K562 (cell line): ENCODE data around the gene RIT2. TPM values are rescaled to one million over a fixed set of nuclear protein-coding genes. Genes with fewer than 3 reads are reported as not detected.

Source experiments
- ATAC-seq: fragments of 200-7000 bp; cut with Tn5 transposase; 3 replicates; pipeline ENCODE4 v1.9.1; 2020; ENCODE audit warnings: moderate library complexity
- BruUV-seq: library from RNA; stranded (reverse); fragments of 400-500 nt; replicated peaks from 2 replicates; lab custom pipeline; 2021; lab: Mats Ljungman, UMichigan
- CTCF ChIA-PET: fragments of 300-600 bp; formaldehyde crosslinking; extraction: SDS; loops from one replicate; lab custom pipeline; 2021; ENCODE audit warnings: low intra/inter-chr PET ratio; lab: Yijun Ruan, JAX
- POLR2A ChIA-PET: fragments of 300-600, 350-650 bp; sonication (Branson Sonifier 250); formaldehyde crosslinking; extraction: SDS; loops from one replicate; lab custom pipeline; 2021; ENCODE audit warnings: antibody characterized with exemption, inconsistent platforms; lab: Yijun Ruan, JAX
- DNase-seq, 4 experiments: peaks; one replicate each; pipeline versions ENCODE4 v3.0.0 to v3.0.0-alpha.2; 2011 to 2018; ENCODE audit warnings: low spot score in 3 of 4, mixed read lengths in 3 of 4; ENCODE audit errors: extremely low read depth in 1 of 4
- FAIRE-seq: peaks from 2 replicates; lab custom pipeline; 2011; peaks lifted over from hg19 to GRCh38; lab: Jason Lieb, UNC
- H2AFZ ChIP-seq: 2 replicates; pipeline ENCODE4 v1.6.0; 2011; ENCODE audit warnings: low read depth, low read length, control low read depth, inconsistent platforms
- H3K27ac ChIP-seq: fragments of 200-600 bp; 3 replicates; pipeline ENCODE4 v1.8.0; 2011; ENCODE audit warnings: low read depth, mild to moderate bottlenecking, control low read depth, inconsistent platforms, low read length, moderate library complexity, mixed read lengths; ENCODE audit errors: extremely low read depth
- H3K27me3 ChIP-seq, 2 experiments: fragments of 300-600 bp in 1 of 2; 2 replicates in 1 of 2; 3 replicates in 1 of 2; pipeline versions ENCODE4 v1.6.0 to v1.8.0; 2011; ENCODE audit warnings: inconsistent platforms in 2 of 2, low read length in 2 of 2, mild to moderate bottlenecking in 1 of 2, mixed read lengths in 1 of 2, moderate library complexity in 1 of 2; ENCODE audit not compliant: control insufficient read depth in 2 of 2, insufficient read depth in 2 of 2
- H3K36me3 ChIP-seq: fragments of 300-600 bp; 3 replicates; pipeline ENCODE4 v1.8.0; 2011; ENCODE audit warnings: mild to moderate bottlenecking, low read length, inconsistent platforms; ENCODE audit not compliant: control insufficient read depth, insufficient read depth
- H3K4me1 ChIP-seq, 2 experiments: fragments of 200-600 bp in 1 of 2; replicated peaks in 1 of 2; 2 replicates in 1 of 2; 3 replicates in 1 of 2; pipeline versions ENCODE4 v1.5.1 to v1.8.0; 2011; ENCODE audit warnings: inconsistent platforms in 2 of 2, low read length in 2 of 2, mild to moderate bottlenecking in 1 of 2, mixed read lengths in 1 of 2, moderate library complexity in 1 of 2; ENCODE audit not compliant: control insufficient read depth in 2 of 2, insufficient read depth in 2 of 2
- H3K4me2 ChIP-seq: 2 replicates; pipeline ENCODE4 v1.6.1; 2011; ENCODE audit warnings: low read length, control low read depth, inconsistent platforms, mixed read lengths; ENCODE audit not compliant: insufficient read depth
- H3K4me3 ChIP-seq: fragments of 200-600 bp; sonication (generic), shearing (Covaris generic); 2 replicates; pipeline ENCODE4 v1.5.1; 2016; ENCODE audit warnings: control low read depth, inconsistent platforms
- H3K79me2 ChIP-seq: fragments of 200-600 bp; 3 replicates; pipeline ENCODE4 v1.8.0; 2011; ENCODE audit warnings: low read length, inconsistent platforms; ENCODE audit not compliant: control insufficient read depth, insufficient read depth
- H3K9ac ChIP-seq, 2 experiments: 2 replicates each; pipeline versions ENCODE4 v1.6.0 to v1.6.1; 2011; ENCODE audit warnings: low read depth in 2 of 2, low read length in 2 of 2, control low read depth in 1 of 2, inconsistent platforms in 1 of 2, mild to moderate bottlenecking in 1 of 2, mixed read lengths in 1 of 2; ENCODE audit not compliant: insufficient read depth in 1 of 2
- H3K9me1 ChIP-seq: one replicate; pipeline ENCODE4 v1.6.0; 2011; ENCODE audit warnings: inconsistent platforms, mild to moderate bottlenecking, low read length, moderate library complexity; ENCODE audit not compliant: control insufficient read depth, insufficient read depth
- H3K9me3 ChIP-seq: replicated peaks from 2 replicates; pipeline ENCODE4 v1.5.1; 2011; ENCODE audit warnings: low read depth, low read length, inconsistent platforms; ENCODE audit not compliant: control insufficient read depth, insufficient read depth
- H4K20me1 ChIP-seq: replicated peaks from 2 replicates; pipeline ENCODE4 v1.6.1; 2011; ENCODE audit warnings: low read length, inconsistent platforms, mixed read lengths; ENCODE audit not compliant: control insufficient read depth, insufficient read depth
- CC2D1A ChIP-seq: fragments of 450-650 bp; IDR thresholded peaks from 2 replicates; pipeline ENCODE4 v1.6.1; 2017; ENCODE audit warnings: mild to moderate bottlenecking
- PHF20 ChIP-seq: fragments of 450-650 bp; IDR thresholded peaks from 2 replicates; pipeline ENCODE4 v1.6.1; 2018; ENCODE audit not compliant: partially characterized antibody
- POLR2AphosphoS5 ChIP-seq: IDR thresholded peaks from 2 replicates; pipeline ENCODE4 v1.6.1; 2011; ENCODE audit warnings: mild to moderate bottlenecking, low read depth, low read length, moderate library complexity; ENCODE audit not compliant: control insufficient read depth, insufficient read depth
- USF2 ChIP-seq: sonication (generic); formaldehyde crosslinking; IDR thresholded peaks from 2 replicates; pipeline ENCODE4 v1.5.0; 2020; ENCODE audit warnings: missing genetic modification reagents
- WGBS: fragments of 100-300 bp; shearing (Covaris generic); methylation state at CpG from one replicate; pipeline ENCODE4 v1.1.6; 2016; ENCODE audit warnings: low coverage, mixed read lengths; ENCODE audit not compliant: insufficient coverage; ENCODE audit errors: missing lambda C conversion rate; 5-methylcytosine and 5-hydroxymethylcytosine counted together
- in situ Hi-C: fragments of 300-500 bp; cut with MboI; formaldehyde crosslinking; loops from 4 replicates; pipeline ENCODE4 v1.15.0; 2018; ENCODE audit warnings: inconsistent platforms, mixed read lengths
- intact Hi-C: fragments of 100-400 bp; cut with micrococcal nuclease; formaldehyde crosslinking; loops from 2 replicates; pipeline ENCODE4 v1.14.2; 2022
- polyA plus RNA-seq, 8 experiments: library from polyadenylated mRNA; depleted of rRNA in 4 of 8; stranded (reverse) in 5 of 8; unstranded in 3 of 8; fragments of >200 nt; fragmentation: Nextera tagmentation in 2 of 8; fragmentation: Illumina TruSeq in 1 of 8; extraction: Ambion mirVana in 2 of 8; extraction: Trizol in 1 of 8; gene quantifications; 2 replicates each; pipeline versions ENCODE4 v1.2.1 to v1.2.3, GENCODE V29; 2011 to 2014; ENCODE audit warnings: inconsistent platforms in 1 of 8, missing spikeins in 1 of 8
- total RNA-seq, 7 experiments: library from RNA; depleted of rRNA in 6 of 7; stranded (reverse); fragments of >200 nt in 6 of 7; fragmentation: Illumina TruSeq in 2 of 7; extraction: Trizol in 2 of 7; gene quantifications; 2 replicates each; pipeline versions ENCODE4 v1.2.1 to v1.2.3, GENCODE V29; 2011 to 2021; ENCODE audit warnings: low replicate concordance in 1 of 7
- TF ChIP-seq, protein P1 (sequence below): IDR thresholded peaks from 2 replicates; pipeline ENCODE4 v1.6.1; 2012; ENCODE audit warnings: low read depth, low read length, improper control_type of control experiment, borderline replicate concordance

The RIT2 gene
- total and polyA plus RNA-seq, 9 of the 15 experiments (the other 6 are each of a cell fraction or from before 2014, with no cell fraction given): not detected

DNA sequence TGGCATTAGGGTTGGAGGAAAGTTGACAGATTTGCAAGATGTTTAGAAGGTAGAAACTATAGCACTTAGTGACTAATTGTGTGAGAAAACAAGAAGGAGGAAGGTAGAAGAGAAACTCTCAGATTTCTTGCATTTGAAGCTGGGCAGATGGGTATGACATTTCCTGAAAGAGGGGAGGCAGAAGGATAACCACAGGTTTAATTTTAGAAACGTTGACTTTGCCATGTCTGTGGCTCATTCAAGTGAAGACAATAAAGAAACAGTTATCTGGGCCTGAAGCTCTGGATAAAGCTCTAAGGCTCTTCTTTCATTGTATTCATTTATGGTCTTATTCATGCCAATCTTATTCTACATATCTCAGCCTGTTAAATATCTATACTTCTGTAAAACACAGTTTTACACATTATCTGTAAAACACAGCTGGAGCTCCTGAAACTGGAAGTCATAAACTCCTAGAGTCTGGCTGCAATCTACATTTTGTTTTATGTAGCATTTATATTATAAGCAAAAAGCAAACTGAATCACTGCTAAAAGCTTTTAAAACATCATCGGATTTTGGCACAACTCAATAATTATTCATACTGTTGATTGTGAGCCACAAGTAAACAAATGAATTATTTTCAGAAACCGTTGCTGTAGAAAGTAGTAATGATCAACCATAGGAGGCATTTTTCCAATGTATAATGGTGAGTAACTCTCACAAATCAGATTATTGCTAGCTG, 138.5 kb downstream of the RIT2 start:
- ATAC-seq: no peak
- Histone ChIP-seq H3K27ac (no peak overlapping the region), H3K4me2 (no peak overlapping the region), H3K9me1 (no peaks in the 10 kb centered on the region), H3K4me1 (no peaks in the 10 kb centered on the region), H3K79me2 (no peaks in the 10 kb centered on the region), H3K27me3 (no peaks in the 10 kb centered on the region), H3K9ac (no peak overlapping the region), H3K9me3 (no peaks in the 10 kb centered on the region), H2AFZ (no peak overlapping the region), H4K20me1 (no peaks in the 10 kb centered on the region), H3K36me3 (no peaks in the 10 kb centered on the region), H3K4me3 (no peak overlapping the region)
- ChIA-PET POLR2A (no interaction called here), CTCF (no interaction called here)
- no peak for FAIRE-seq
- intact Hi-C loops (no loop called here), in situ Hi-C loops (no loop called here)
- no peak for TF ChIP-seq POLR2AphosphoS5
- no peak for TF ChIP-seq USF2
- TF ChIP-seq, protein P1, sequence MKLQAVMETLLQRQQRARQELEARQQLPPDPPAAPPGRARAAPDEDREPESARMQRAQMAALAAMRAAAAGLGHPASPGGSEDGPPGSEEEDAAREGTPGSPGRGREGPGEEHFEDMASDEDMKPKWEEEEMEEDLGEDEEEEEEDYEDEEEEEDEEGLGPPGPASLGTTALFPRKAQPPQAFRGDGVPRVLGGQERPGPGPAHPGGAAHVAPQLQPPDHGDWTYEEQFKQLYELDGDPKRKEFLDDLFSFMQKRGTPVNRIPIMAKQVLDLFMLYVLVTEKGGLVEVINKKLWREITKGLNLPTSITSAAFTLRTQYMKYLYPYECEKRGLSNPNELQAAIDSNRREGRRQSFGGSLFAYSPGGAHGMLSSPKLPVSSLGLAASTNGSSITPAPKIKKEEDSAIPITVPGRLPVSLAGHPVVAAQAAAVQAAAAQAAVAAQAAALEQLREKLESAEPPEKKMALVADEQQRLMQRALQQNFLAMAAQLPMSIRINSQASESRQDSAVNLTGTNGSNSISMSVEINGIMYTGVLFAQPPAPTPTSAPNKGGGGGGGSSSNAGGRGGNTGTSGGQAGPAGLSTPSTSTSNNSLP: no peak
- no peak for TF ChIP-seq PHF20
- no peak for TF ChIP-seq CC2D1A
- 0% methylated on average over 3 of the region's 3 CpGs for WGBS
- no peak for DNase-seq
- no TSS peak for BruUV-seq
